SHP77 (cell line): ENCODE measurements around the gene MEGF6.
"Not testable (repeated sequence)": the region's sequence is repeated elsewhere in the genome, so short reads cannot be mapped to it uniquely, and the experiment has no call there.

Experiments
- DNase-seq, 2 experiments: peaks; one replicate each; lab custom pipeline; 2025; lab: John Stamatoyannopoulos, UW

The MEGF6 gene

GRCh38 chr1:3595949-3596348 lies 15.4 kb downstream of the MEGF6 start:
- DNase-seq: no peak

- no peak for DNase-seq
Measured at GRCh38 chr1:3594706-3595377, 16.5 kb downstream of the MEGF6 start.

DNA sequence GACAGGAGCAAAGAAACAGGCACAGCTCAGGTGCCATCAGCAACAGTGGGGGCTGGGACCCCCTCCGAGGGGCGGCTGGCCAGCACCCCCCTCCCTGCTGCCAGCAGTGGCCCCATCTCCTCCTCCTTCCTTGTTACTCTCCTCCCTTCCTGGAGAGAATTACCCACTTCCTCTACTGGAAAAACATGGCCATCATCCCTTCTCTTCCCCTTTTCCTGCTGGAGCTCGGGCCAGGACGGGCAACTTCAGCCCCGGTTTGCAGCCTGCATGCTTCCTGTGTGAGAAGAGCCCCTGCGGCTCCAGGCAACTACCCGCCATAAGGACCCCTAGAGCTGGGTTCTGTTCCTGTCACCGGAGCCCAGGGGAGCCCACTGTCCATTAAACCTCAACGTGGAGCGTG lies 17.6 kb downstream of the MEGF6 start:
- no peak for DNase-seq

DNA sequence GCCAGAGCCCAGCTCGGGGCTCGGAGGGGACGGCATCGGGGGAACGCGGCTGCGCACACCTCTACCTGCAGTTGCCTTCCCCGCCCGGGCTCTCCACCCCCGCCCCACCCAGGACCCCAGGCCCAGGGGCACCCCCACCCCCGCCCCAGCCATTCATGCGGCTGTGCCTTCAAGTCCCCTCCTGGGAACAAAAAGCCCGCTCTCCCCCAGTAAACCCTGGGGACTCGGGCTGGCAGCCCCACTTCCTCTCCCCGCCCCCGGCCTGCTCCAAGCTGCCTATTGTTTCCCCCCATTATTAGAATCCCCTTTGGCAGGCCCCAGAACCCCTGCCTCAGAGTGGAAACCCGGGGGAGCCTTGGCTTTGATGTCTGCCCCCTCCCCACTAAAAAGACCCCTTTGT lies 18.0 kb downstream of the MEGF6 start:
- no peak for DNase-seq

- no peak for DNase-seq
Measured at GRCh38 chr1:3590951-3591865, 20.1 kb downstream of the MEGF6 start.

DNA sequence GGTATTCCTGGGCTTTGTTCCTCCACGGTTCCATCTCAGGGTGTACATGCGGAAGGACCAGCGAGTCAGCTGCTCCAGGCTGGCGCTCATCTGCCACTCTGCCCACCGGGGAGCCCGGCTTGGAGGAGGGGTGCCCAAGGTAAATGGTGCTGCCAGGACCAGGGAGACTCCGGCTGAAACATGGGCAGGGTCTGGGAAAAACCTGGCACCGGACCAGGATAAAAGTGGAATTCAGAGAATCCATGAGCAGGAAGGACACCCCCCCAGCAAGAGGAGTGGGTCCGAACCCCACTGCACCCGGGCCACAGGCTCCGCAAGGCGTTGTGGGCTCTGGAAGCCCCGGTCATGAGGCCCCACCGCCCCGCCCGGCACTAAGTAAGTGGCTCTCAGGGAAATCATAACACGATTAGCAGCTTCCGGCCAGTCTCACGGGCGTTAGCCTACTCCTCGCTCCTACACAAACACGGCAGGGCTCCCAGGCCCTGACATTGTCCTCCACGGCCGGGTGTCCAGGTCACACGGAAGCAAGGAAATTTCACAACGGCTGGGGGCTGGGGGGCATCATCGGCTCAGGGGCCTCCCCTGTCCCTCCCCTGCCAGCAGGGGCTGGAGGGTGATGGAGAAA lies 21.1 kb downstream of the MEGF6 start:
- DNase-seq: peak in 1 of 2 experiments; percentile 7

GRCh38 chr1:3588395-3588794 lies 22.9 kb downstream of the MEGF6 start:
- DNase-seq: no peak

DNA sequence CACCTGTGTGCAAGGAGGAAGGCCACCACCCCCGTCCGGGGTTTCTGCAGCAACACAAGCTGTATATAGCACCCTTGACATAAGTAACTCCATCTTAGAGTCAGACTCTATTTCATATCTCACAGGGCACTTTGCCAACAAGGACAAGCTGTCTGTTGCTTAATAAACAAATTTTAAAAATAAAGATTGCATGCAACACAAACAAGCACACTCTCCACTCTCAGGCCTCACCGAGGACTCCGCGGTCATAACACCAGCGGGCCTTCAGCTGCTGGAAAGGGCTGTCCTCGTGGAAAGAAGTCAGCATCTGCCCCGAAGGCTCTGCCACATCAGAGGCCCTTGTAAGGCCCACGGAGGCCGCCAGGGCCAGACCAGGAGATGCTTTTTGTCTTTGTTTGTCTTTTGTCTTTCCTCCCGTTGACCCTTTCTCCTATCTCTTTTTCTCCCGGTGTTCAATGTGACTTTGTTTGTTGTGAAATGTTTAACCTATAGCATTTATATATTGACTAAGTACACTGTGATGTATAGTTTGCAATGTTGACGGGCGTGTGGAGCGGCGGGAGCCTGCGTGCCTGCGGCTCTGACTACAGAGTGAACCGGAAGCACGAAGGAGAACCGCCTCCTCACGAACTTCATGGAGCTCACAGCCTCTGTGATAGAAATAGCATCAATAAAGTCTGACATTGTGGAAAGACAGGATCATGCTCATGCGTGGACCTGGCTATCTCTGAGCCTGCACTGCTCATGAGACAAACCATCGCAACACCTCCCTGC lies 24.1 kb downstream of the MEGF6 start:
- DNase-seq: peak; percentile 9 to 34

- no peak for DNase-seq
Measured at GRCh38 chr1:3585940-3586568, 25.3 kb downstream of the MEGF6 start.

- not testable (repeated sequence) for DNase-seq
Measured at GRCh38 chr1:3585353-3585868, 25.9 kb downstream of the MEGF6 start.

- no peak for DNase-seq
Measured at GRCh38 chr1:3584915-3585314, 26.4 kb downstream of the MEGF6 start.

GRCh38 chr1:3583751-3584150 lies 27.6 kb downstream of the MEGF6 start:
- DNase-seq: not testable (repeated sequence)

DNA sequence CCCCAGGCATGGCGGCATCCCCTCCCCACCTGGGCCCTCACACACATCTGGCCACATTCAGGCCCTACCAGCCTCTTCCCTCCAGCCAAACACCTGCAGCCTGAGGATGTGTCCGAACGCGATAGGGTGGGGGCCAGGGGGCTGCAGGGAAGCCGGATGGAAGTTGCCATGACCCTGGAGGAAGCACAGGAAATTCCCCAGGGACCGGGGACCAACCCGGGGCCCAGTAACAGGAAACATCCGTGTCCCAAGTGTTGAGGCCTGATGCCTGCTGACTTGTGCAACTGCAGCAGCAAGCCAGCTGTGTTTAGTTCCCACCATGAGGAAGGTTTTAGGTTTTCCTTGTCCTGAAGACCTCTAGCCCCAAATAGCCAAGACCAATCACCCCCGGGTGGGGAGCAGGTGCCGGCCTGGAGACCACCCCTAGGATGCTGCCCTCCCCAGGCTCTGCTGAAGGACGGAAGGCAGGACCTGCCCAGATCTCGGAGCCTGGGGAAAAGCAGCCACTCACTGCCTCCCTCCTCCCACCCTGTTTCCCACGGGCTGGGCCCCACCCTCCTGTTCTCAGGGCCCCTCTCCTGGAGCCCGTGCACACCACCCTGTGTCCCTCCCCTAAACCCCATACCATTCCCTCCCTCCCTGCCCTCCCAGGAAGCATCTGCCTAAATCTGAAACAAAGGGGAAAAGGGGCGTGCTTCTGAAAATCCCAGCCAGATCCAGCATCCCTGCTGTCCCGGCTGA lies 29.8 kb downstream of the MEGF6 start:
- no peak for DNase-seq

- DNase-seq: no peak
Measured at GRCh38 chr1:3580231-3580630, 31.1 kb downstream of the MEGF6 start.

- DNase-seq: no peak
Measured at GRCh38 chr1:3579626-3580025, 31.7 kb downstream of the MEGF6 start.

GRCh38 chr1:3578906-3579305 lies 32.4 kb downstream of the MEGF6 start:
- DNase-seq: no peak

DNA sequence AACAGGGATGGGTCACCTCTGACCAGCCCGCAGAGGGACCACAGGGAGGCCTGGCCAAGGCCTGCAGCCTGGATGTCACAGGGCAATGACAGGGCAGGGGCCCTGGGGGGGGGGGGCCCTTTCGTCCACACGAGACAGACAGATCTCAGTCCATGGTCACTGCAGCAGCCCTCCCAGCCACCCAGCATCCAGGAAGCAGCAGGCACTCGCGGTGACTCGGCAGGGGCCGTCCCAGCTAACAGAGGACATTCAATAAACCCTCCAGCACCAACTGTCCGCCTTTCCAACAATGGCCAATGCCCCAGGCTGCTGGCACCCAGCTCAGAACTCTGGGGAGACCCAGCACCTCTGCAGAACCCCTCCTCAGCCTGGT lies 32.9 kb downstream of the MEGF6 start:
- DNase-seq: no peak

DNA sequence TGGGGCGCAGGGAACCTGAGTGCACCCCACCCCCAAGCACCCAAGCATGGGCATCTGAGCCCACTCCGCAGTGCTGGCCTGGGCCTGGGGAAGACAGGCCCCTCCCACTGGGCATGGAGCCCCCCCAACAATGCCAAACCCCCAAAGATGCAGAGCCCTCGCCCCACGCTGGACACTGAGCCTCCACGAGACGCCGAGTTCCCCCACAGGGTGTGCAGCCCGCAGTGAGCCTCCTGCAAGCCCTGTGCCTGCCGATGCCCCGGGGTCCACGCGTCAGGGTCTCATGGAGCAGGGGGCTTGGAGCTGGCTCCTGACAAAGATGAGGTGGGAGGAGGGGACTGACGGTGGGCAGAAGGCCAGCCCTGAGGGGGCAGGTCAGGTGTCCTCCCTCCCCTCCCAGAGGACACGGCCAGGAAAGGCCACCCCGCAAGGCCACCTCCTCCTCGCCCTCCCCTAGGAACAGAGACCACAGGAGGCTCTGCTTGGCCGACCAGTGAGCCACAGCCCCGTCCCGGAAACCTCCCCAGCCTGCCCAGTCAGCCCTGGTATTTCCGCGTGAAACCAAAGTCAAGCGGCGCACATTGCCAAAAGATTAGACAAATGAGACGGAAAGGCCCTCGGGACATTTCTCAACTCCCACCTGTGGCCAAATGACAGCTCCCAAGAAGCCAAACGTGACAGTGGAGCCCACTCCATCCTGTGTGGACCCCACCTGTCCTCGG lies 33.4 kb downstream of the MEGF6 start:
- no peak for DNase-seq

GRCh38 chr1:3577300-3577699 lies 34.0 kb downstream of the MEGF6 start:
- peak; percentile 50 to 64 for DNase-seq

GRCh38 chr1:3575993-3576392 lies 35.3 kb downstream of the MEGF6 start:
- no peak for DNase-seq
